Lower leg skin (tissue), 3 donors: ENCODE results near the gene ALDH1A2.

Experiments
- CTCF ChIP-seq, 3 donors: fragments of 450-650 bp; IDR thresholded peaks; one replicate each; pipeline ENCODE4 v1.5.1; 2016; ENCODE audit warnings: antibody characterized with exemption in 3 of 3, mild to moderate bottlenecking in 3 of 3, moderate library complexity in 2 of 3
- POLR2A ChIP-seq, 2 donors: fragments of 450-650 bp; IDR thresholded peaks; one replicate each; pipeline ENCODE4 v1.6.1; 2016 to 2017; ENCODE audit warnings: antibody characterized with exemption in 2 of 2, mild to moderate bottlenecking in 1 of 2, moderate library complexity in 1 of 2

GRCh38 chr15:57949374-57949943 is 116.1 kb downstream of the ALDH1A2 start:
- no peak for TF ChIP-seq POLR2A (IDR thresholded peaks at IDR 0.05)
- TF ChIP-seq CTCF (IDR thresholded peaks at IDR 0.05): no peak
